Islet of Langerhans (tissue), 1 donor: ENCODE results near the gene GRID2IP.

ENCODE experiments used
- FAIRE-seq: peaks from one replicate; lab custom pipeline; 2011; peaks lifted over from hg19 to GRCh38; lab: Jason Lieb, UNC

GRID2IP gene

DNA sequence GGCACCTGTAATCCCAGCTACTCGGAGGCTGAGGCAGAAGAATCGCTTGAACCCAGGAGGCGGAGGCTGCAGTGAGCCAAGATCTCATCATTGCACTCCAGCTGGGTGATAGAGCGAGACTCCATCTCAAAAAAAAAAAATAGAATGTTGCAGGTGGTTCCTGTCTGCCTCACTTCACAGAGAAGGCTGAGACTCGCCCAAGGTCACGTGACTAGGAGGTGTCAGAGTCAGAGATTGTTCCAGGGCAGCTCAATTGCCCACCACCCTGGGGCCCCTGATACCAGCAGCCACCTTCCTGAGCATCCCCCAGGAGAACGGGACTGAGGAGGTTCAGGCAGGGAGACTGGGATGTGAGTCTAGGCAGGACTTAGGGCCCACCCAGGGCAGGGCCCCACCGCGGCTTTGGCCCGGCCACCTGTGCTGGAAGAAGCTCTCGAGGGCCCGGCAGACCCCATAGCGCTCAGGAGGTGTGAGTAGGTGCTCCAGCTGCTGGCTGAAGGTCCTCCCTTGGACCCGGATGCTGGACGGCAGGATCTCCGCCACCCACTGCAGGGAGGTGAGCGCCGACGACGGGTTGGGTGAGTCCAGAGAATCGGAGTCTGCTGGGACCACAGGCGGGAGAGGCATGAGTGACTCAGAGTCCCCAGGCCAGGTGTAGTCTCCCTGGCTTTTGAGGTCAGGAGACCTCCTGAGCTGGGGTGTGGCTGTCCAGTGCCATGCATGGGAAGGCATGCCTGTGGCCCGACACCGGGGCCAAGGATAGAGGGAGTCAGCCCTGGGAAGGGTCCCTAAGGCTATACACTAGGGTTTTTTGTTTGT, 30.9 kb downstream of the GRID2IP start:
- FAIRE-seq: no peak

DNA sequence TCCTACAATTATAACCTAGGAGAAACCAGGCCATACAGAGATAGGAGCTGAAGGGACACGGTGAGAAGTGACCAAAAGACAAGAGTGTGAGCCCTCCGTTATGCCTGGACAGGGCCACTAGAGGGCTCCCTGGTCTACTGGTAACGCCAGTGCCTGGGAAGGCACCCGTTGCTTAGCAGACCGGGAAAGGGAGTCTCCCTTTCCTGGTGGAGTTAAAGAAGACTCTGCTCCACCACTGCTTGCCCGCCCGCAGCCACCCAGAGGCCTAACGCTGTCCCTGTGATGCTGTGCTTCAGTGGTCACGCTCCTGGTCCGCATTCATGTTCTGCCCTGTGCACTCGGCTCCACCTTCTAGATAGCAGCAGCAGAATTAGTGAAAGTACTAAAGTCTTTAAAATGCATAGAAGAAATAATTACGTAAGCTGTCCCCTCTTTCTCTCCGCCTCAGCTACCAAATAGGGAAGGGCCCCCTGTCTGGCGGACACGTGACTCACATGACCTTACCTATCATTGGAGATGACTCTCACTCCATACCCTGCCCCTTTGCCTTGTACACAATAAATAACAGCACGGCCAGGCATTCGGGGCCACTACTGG, 34.8 kb downstream of the GRID2IP start:
- no peak for FAIRE-seq

GRCh38 chr7:6513541-6513940, 37.7 kb downstream of the GRID2IP start:
- no peak for FAIRE-seq

GRCh38 chr7:6512892-6513291, 38.4 kb downstream of the GRID2IP start:
- FAIRE-seq: no peak

GRCh38 chr7:6510476-6511133, 40.7 kb downstream of the GRID2IP start:
- FAIRE-seq: no peak

GRCh38 chr7:6508950-6509349, 42.3 kb downstream of the GRID2IP start:
- FAIRE-seq: no peak

- FAIRE-seq: no peak
These were observed 42.7 kb downstream of the GRID2IP start for GRCh38 chr7:6508539-6508938.

- no peak for FAIRE-seq
These were observed 43.4 kb downstream of the GRID2IP start for GRCh38 chr7:6507906-6508305.

DNA sequence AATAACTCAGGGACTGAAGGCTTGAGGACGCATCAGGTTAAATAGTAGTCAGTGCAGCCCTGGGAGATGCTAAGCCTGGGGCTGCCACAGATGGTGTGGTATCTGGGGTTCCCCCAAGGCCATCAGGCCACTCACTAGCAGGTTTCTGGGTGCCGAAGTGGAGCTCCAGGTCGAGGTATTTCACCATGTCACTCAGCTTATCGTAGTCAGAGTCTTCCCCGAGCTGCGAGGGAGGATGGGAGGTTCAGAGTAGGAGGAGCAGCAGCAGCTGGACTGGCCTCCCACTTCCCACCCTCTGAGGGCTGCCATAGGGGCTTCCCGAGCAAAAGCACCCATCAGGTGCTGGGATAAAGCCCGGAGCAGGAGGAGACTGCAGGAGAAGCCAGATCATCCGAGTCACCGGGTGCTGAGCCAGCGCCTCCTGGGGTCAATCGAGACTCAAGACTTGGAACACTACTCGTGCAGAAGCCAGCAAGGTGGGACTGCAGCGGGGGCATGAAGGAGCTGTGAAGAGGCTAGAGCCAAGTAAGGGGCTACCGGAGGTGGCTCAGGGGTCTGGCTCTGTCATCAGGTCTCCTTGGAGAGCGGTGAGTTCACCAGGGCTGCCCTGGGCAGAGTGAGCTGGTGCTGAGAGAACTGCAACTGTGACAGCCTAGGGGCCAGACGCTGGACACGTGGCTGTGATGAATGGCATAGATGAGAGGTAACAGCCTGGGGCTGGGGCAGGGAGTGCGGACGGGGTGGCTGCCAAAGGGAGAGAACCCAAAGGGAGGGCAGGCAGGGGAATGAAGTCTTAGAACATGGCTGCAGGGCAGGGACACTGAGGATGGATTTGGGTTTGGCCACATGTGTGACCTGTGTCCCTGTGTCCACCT, 45.3 kb downstream of the GRID2IP start:
- no peak for FAIRE-seq

GRCh38 chr7:6504996-6505395, 46.3 kb downstream of the GRID2IP start:
- FAIRE-seq: no peak

DNA sequence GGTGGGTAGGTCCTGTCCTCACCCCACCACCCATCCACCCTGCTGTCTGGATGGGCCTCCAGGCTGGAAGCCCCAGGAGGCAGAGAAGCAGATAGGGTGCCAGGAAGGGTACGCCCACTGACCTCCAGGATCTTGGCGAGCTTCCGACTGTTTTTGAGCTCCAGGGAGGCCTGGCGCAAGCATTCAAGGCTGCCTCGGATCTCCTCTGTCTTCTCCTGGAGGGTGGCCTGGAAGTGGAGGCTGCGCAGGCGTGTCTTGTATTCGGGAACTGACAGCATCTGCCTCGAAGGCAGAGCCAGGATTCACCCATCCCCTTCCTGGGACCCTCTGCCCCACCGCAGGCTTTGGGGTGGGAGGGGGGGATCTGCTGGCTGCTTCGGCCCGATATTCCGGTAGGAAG, 48.4 kb downstream of the GRID2IP start:
- FAIRE-seq: no peak

GRCh38 chr7:6501586-6502564, 49.4 kb downstream of the GRID2IP start:
- no peak for FAIRE-seq

DNA sequence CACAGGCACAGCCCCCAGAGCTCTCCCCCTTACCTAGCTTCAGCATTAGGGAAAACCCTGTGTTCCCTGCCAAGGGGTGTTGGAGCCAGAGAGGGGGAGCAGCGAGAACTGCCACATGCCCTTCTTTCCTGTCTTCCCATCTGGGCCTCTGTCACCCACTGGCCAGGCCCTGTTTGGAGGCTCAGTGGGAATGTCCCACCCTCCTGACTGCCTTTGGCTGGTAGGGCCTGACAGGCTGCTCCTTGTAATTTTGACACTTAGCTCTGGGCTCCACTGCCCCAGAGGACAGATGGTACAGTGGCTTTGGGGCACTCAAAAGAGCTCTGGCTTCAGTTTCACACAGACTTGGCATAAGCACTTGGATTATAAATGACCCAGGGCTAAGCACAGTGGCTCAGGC, 50.6 kb downstream of the GRID2IP start:
- no peak for FAIRE-seq

- FAIRE-seq: no peak
These were observed 53.3 kb downstream of the GRID2IP start for GRCh38 chr7:6497994-6498393.

- FAIRE-seq: no peak
These were observed 53.7 kb downstream of the GRID2IP start for GRCh38 chr7:6497637-6497905.

DNA sequence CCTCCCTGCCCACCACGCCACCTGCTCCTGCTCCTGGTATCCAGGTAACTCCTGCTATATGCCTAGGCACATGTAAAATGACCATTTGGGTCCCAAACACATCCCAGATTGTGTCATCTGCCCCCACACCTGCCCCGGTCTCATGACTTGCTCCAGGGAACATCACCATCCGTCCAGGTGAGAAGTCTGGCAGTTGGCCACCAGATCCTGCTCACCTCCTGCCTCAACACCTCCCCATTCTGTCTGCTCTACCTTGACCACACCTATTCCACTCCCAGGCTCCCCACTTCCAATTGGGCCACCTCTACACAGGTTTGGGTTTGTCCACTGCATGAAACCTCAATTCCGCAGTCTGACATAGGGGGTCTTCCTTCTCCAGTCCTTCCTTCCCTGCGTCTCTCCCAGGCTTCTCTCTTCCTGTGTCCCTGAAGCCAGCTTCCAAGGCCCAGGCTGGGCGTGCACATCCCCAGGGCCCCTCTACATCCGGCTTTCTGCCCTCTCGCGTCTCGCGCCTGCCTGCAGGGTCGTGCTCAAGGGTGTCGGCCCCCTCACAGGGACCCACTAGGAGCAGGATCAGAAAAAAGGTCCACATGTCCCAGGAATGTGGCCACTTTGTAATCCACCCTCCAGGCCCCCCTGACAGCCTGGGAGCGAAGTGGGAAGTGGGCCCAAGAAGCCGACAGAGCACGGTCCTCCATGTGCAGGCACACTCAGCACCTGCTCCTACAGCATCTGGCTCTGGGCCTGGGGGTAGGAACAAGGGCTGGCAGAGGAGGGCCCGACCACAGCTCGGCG, 54.2 kb downstream of the GRID2IP start:
- no peak for FAIRE-seq

- FAIRE-seq: no peak
These were observed 55.5 kb downstream of the GRID2IP start for GRCh38 chr7:6495597-6496262.

- no peak for FAIRE-seq
These were observed 56.9 kb downstream of the GRID2IP start for GRCh38 chr7:6494365-6494764.

DNA sequence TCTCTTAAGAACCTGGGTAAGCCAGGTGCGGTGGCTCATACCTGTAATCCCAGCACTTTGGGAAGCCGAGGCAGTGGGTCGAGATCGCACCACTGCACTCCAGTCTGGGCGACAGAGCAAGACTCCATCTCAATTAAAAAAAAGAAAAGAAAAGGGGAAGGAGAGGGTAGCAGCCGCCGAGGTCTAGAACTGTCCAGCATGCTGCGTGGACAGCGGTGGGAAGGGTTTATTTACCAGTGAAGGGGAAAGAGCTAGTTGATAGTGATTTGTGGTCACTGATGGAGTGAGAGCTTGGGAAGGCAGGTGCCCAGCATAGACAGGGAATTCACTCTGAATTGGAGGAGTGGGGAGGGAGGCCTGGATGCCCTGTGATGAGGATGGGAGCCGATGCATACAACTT, 60.1 kb downstream of the GRID2IP start:
- no peak for FAIRE-seq

GRCh38 chr7:6489612-6490011, 61.6 kb downstream of the GRID2IP start:
- no peak for FAIRE-seq
